SU-DHL-6 (cell line): ENCODE data around the gene IER3.

Experiments used
- EZH2phosphoT487 ChIP-seq: fragments of 200-600 bp; sonication (generic), shearing (Covaris generic); conservative IDR thresholded peaks from 2 replicates; pipeline ENCODE4 v1.6.1; 2018; ENCODE audit warnings: mild to moderate bottlenecking, antibody characterized with exemption, low read length, moderate library complexity, mixed read lengths
- TF ChIP-seq, protein P1 (sequence below): fragments of 200-600 bp; sonication (generic); IDR thresholded peaks from one replicate; pipeline ENCODE4 v1.5.1; 2017; ENCODE audit warnings: antibody characterized with exemption, mild to moderate bottlenecking, low read length, moderate library complexity; ENCODE audit not compliant: insufficient read depth, poor library complexity, severe bottlenecking

DNA sequence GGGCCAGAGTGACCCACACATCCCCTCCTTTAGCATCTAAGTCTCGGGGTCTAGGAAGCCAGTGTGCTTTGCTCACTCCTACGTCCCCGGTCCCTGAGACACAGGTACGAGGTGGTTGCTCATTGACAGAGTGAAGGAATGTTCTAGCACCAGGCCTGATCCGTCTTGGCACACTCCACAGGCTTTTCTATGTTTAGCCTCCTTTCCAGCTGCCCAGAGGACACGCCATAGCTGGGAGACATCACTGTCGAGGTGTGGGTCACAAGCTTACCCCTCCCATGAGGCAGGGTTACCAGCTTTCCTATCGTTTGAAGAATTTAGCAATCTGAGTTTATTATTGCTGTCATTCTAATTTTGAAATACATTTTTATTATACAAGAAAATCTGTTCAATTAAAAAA lies 30.4 kb upstream of the IER3 start:
- TF ChIP-seq, protein P1, sequence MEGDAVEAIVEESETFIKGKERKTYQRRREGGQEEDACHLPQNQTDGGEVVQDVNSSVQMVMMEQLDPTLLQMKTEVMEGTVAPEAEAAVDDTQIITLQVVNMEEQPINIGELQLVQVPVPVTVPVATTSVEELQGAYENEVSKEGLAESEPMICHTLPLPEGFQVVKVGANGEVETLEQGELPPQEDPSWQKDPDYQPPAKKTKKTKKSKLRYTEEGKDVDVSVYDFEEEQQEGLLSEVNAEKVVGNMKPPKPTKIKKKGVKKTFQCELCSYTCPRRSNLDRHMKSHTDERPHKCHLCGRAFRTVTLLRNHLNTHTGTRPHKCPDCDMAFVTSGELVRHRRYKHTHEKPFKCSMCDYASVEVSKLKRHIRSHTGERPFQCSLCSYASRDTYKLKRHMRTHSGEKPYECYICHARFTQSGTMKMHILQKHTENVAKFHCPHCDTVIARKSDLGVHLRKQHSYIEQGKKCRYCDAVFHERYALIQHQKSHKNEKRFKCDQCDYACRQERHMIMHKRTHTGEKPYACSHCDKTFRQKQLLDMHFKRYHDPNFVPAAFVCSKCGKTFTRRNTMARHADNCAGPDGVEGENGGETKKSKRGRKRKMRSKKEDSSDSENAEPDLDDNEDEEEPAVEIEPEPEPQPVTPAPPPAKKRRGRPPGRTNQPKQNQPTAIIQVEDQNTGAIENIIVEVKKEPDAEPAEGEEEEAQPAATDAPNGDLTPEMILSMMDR: no peak
- TF ChIP-seq EZH2phosphoT487: no peak
